H1 (cell line): ENCODE measurements around the gene ABCC4.

Source experiments
- ATF2 ChIP-seq: IDR thresholded peaks from 2 replicates; pipeline ENCODE4 v1.6.1; 2012; ENCODE audit warnings: low read length, inconsistent platforms
- CHD1 ChIP-seq: IDR thresholded peaks from 2 replicates; pipeline ENCODE4 v1.6.1; 2012; ENCODE audit warnings: low read depth, low read length, improper control_type of control experiment
- E2F6 ChIP-seq: IDR thresholded peaks from 2 replicates; pipeline ENCODE4 v1.6.1; 2012; ENCODE audit warnings: inconsistent platforms
- EP300 ChIP-seq, 2 experiments: IDR thresholded peaks; 1 replicate in 1 of 2; 2 replicates in 1 of 2; pipeline ENCODE4 v1.6.1; 2011 to 2012; ENCODE audit warnings: low read depth in 2 of 2, low read length in 2 of 2, mild to moderate bottlenecking in 2 of 2, borderline replicate concordance in 1 of 2, inconsistent platforms in 1 of 2, moderate library complexity in 1 of 2
- MAFK ChIP-seq: IDR thresholded peaks from 2 replicates; pipeline ENCODE4 v1.6.1; 2012; ENCODE audit warnings: low read depth, mild to moderate bottlenecking, improper control_type of control experiment, low read length
- POLR2AphosphoS5 ChIP-seq: IDR thresholded peaks from 2 replicates; pipeline ENCODE4 v1.6.1; 2011; ENCODE audit warnings: low read depth, low read length
- SIRT6 ChIP-seq: IDR thresholded peaks from one replicate; pipeline ENCODE4 v1.7.1; 2012; ENCODE audit warnings: low read length, inconsistent platforms

GRCh38 chr13:95059306-95059705 lies 241.9 kb downstream of the ABCC4 start:
- TF ChIP-seq CHD1 (no peak), MAFK (no peak), ATF2 (no peak), EP300 (IDR thresholded peaks at IDR 0.05; ENCODE audit: borderline replicate concordance in 1 of 2, low read depth in 2 of 2, low read length in 2 of 2) (no peak), POLR2AphosphoS5 (no peak), SIRT6 (no peak), E2F6 (no peak)
